Measurements from ENCODE around the gene PIN1.
A peak's percentile ranks its signal among the peaks of the same experiment; 100 is the strongest.

The PIN1 gene

GRCh38 chr19:9877780-9878510, 42.8 kb downstream of the PIN1 start:
- no peak overlapping the region for H3K4me3 ChIP-seq (replicated peaks; ENCODE audit: low read depth, low read length)
- DNase-seq (ENCODE audit: low read depth), result peak; percentile 29
- no peak for TF ChIP-seq CTCF (IDR thresholded peaks at IDR 0.05; ENCODE audit: low read length, missing control alignments)

GRCh38 chr19:9878511-9879196, 43.5 kb downstream of the PIN1 start:
- DNase-seq (ENCODE audit: low read depth), result peak; percentile 44
- no peak for TF ChIP-seq CTCF (IDR thresholded peaks at IDR 0.05; ENCODE audit: low read length, missing control alignments)
- H3K4me3 ChIP-seq (replicated peaks; ENCODE audit: low read depth, low read length), result no peak overlapping the region

GRCh38 chr19:9881720-9882119, 46.6 kb downstream of the PIN1 start:
- DNase-seq (ENCODE audit: low read depth), result no peak
- no peak for TF ChIP-seq CTCF (IDR thresholded peaks at IDR 0.05; ENCODE audit: low read length, missing control alignments)
- no peak overlapping the region for H3K4me3 ChIP-seq (replicated peaks; ENCODE audit: low read depth, low read length)

DNA sequence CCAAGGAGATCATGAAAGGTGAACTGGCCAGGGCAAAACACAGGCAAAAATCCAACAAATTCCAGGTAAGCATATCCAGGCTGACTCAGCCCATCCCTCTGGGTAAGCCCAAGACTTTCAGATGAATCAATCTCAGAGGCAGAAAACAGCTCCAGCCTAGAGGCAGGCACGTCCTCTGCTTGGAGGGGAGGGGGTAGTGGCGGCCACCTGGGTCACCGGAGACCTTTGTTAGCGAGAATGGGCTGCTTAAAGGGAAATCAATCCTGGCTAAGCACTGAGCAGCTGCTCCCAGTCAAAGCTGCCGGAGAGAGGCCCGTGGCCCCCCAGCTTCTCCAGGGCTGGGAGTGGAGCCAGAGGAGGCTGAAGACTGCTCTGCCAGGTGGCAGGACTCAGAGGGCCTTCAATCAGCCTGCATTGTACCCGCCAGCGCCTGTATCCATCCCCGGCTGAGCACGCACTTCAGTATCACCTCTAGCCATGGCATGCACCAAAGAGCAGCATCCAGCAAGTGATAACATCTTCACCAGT, 48.2 kb downstream of the PIN1 start:
- no peak overlapping the region for H3K4me3 ChIP-seq (replicated peaks; ENCODE audit: low read depth, low read length)
- DNase-seq (ENCODE audit: low read depth), result no peak
- no peak for TF ChIP-seq CTCF (IDR thresholded peaks at IDR 0.05; ENCODE audit: low read length, missing control alignments)

- H3K4me3 ChIP-seq (replicated peaks; ENCODE audit: low read depth, low read length), result no peak overlapping the region
- no peak for DNase-seq (ENCODE audit: low read depth)
- TF ChIP-seq CTCF (IDR thresholded peaks at IDR 0.05; ENCODE audit: low read length, missing control alignments), result no peak
Measured at GRCh38 chr19:9883764-9884163, 48.6 kb downstream of the PIN1 start.

DNA sequence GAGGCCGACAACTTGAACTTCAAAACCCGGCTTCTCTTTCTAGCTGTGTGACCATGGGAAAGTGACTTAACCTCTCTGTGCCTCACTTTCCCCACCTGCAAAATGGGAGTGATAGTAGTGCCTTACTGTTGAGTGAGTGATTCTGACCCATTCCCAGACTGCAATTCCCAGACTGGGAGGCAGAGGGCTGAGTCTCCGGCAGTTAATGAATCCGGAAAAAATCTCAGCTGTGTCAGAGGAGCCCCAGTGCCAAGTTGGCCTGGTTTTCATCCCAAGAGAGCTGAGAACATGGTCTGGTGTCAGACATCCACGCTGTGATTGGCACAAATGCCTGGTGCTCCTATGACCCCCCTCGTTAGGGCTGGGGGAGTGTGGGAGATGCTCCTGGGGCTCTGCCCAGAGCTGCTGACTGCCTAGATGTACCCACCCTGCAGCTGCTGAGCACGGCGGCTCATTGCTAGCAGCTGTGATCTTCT, 50.0 kb downstream of the PIN1 start:
- H3K4me3 ChIP-seq (replicated peaks; ENCODE audit: low read depth, low read length), result no peak overlapping the region
- peak; percentile 58 for TF ChIP-seq CTCF (IDR thresholded peaks at IDR 0.05; ENCODE audit: low read length, missing control alignments)
- peak; percentile 53 for DNase-seq (ENCODE audit: low read depth)

All from fibroblast of pulmonary artery (primary cell).